K562 (cell line): ENCODE data around the gene S100A10. TPM values are rescaled to one million over a fixed set of nuclear protein-coding genes. Genes with fewer than 3 reads are reported as not detected.

Experiments
- BDP1 ChIP-seq: IDR thresholded peaks from 3 replicates; pipeline ENCODE4 v1.6.1; 2011; ENCODE audit not compliant: insufficient read length, insufficient read depth
- CEBPB ChIP-seq: fragments of 450-650 bp; IDR thresholded peaks from 2 replicates; pipeline ENCODE4 v1.6.1; 2016; ENCODE audit warnings: missing genetic modification characterization, missing compliant biosample characterization
- DIDO1 ChIP-seq: fragments of 450-650 bp; IDR thresholded peaks from 2 replicates; pipeline ENCODE4 v1.6.1; 2016; ENCODE audit warnings: low read depth, missing biosample characterization, missing genetic modification characterization
- E2F3 ChIP-seq: fragments of 250-450 bp; sonication (Bioruptor Pico); IDR thresholded peaks from 2 replicates; pipeline ENCODE4 v1.4.0; 2020; ENCODE audit warnings: mild to moderate bottlenecking
- MAFK ChIP-seq: IDR thresholded peaks from 2 replicates; pipeline ENCODE4 v1.6.1; 2011; ENCODE audit warnings: low read length, improper control_type of control experiment
- NCOA1 ChIP-seq: fragments of 450-650 bp; IDR thresholded peaks from 2 replicates; pipeline ENCODE4 v1.6.1; 2016; ENCODE audit warnings: low read depth
- NFATC3 ChIP-seq: fragments of 450-650 bp; IDR thresholded peaks from 2 replicates; pipeline ENCODE4 v1.6.1; 2017; ENCODE audit warnings: mild to moderate bottlenecking
- RBM25 ChIP-seq: fragments of 200-400 bp; formaldehyde crosslinking; IDR thresholded peaks from 2 replicates; pipeline ENCODE4 v1.6.1; 2018; ENCODE audit warnings: low read length, low read depth, moderate library complexity; ENCODE audit not compliant: severe bottlenecking
- TBL1XR1 ChIP-seq, 2 experiments: IDR thresholded peaks; 2 replicates each; pipeline ENCODE4 v1.6.1; 2012; ENCODE audit warnings: improper control_type of control experiment in 2 of 2, low read length in 2 of 2, mild to moderate bottlenecking in 1 of 2
- YY1 ChIP-seq, 3 experiments: IDR thresholded peaks; 2 replicates each; pipeline ENCODE4 v1.6.1; 2011; ENCODE audit warnings: low read length in 2 of 3, mild to moderate bottlenecking in 2 of 3, moderate library complexity in 2 of 3, borderline replicate concordance in 1 of 3, control low read depth in 1 of 3, low read depth in 1 of 3; ENCODE audit not compliant: insufficient read depth in 3 of 3, insufficient replicate concordance in 2 of 3, control insufficient read depth in 1 of 3, insufficient read length in 1 of 3; ENCODE audit errors: extremely low read depth in 1 of 3
- ZFPM2 ChIP-seq: fragments of 250-450 bp; sonication (Bioruptor Pico); IDR thresholded peaks from 2 replicates; pipeline ENCODE4 v1.5.1; 2022; ENCODE audit warnings: mild to moderate bottlenecking
- ZSCAN29 ChIP-seq: fragments of 450-650 bp; IDR thresholded peaks from 2 replicates; pipeline ENCODE4 v1.6.1; 2017
- polyA plus RNA-seq, 8 experiments: library from polyadenylated mRNA; depleted of rRNA in 4 of 8; stranded (reverse) in 5 of 8; unstranded in 3 of 8; fragments of >200 nt; fragmentation: Nextera tagmentation in 2 of 8; fragmentation: Illumina TruSeq in 1 of 8; extraction: Ambion mirVana in 2 of 8; extraction: Trizol in 1 of 8; gene quantifications; 2 replicates each; pipeline versions ENCODE4 v1.2.1 to v1.2.3, GENCODE V29; 2011 to 2014; ENCODE audit warnings: inconsistent platforms in 1 of 8, missing spikeins in 1 of 8
- total RNA-seq, 7 experiments: library from RNA; depleted of rRNA in 6 of 7; stranded (reverse); fragments of >200 nt in 6 of 7; fragmentation: Illumina TruSeq in 2 of 7; extraction: Trizol in 2 of 7; gene quantifications; 2 replicates each; pipeline versions ENCODE4 v1.2.1 to v1.2.3, GENCODE V29; 2011 to 2021; ENCODE audit warnings: low replicate concordance in 1 of 7
- TF ChIP-seq, protein P1 (sequence below): fragments of 250-450 bp; sonication (Bioruptor Pico); IDR thresholded peaks from 2 replicates; pipeline ENCODE4 v1.4.0; 2020
- TF ChIP-seq, protein P2 (sequence below): IDR thresholded peaks from 2 replicates; pipeline ENCODE4 v1.6.1; 2014; ENCODE audit warnings: antibody characterized with exemption

The S100A10 gene
- total and polyA plus RNA-seq, 9 of the 15 experiments (the other 6 are each of a cell fraction or from before 2014, with no cell fraction given), result 0.32 to 1.6 (median 0.50) TPM; not detected in 3

DNA sequence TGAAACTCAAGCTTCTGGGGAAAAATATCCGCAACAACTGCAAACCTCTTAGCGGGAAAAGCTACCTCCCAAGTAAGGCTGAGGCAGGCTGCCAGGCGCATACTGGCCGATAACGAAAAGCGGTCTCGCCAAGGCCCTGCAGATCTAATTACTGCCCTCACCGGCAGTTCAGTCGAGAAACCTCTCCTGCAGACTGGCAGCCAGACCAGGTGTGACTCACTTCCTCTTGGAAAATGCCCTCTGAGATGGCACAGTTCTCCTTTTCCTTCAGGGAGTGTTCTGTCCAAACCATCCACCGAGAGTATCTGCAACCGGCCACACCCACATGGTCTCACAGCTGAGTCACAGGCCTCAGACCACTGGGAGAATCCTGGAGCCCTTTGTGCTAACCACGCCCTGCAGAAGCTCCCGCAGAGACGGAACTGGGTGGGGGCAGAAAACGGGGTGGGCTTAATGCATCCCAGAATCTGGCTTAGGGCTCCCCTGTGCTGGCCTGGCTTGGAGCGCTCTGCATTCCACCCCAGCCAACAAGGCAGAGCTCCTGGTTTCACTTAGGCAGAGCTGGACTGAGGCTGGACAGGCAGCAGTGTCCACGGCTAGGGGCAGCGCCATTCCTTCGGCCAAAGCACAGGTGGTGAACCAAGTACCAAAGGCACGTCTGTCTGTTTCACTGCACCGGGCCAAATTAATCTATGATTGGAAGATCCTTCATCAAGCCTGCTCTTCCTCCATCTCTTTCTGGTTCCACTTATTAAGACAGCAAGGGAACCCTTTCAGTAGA is 1.2 kb downstream of the S100A10 start (continued):
- TF ChIP-seq YY1 (IDR thresholded peaks at IDR 0.05; ENCODE audit: borderline replicate concordance in 1 of 3, control insufficient read depth in 1 of 3, extremely low read depth in 1 of 3, insufficient read depth in 3 of 3, insufficient read length in 1 of 3, insufficient replicate concordance in 2 of 3, low read depth in 1 of 3, low read length in 2 of 3), result no peak
- TF ChIP-seq CEBPB (tag), result no peak
- TF ChIP-seq E2F3 (CRISPR knock-in tag), result no peak
- TF ChIP-seq NFATC3, result no peak
- TF ChIP-seq BDP1, result no peak
- TF ChIP-seq, protein P1, sequence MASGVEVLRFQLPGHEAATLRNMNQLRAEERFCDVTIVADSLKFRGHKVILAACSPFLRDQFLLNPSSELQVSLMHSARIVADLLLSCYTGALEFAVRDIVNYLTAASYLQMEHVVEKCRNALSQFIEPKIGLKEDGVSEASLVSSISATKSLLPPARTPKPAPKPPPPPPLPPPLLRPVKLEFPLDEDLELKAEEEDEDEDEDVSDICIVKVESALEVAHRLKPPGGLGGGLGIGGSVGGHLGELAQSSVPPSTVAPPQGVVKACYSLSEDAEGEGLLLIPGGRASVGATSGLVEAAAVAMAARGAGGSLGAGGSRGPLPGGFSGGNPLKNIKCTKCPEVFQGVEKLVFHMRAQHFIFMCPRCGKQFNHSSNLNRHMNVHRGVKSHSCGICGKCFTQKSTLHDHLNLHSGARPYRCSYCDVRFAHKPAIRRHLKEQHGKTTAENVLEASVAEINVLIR (CRISPR knock-in tag), result no peak
- TF ChIP-seq TBL1XR1 (IDR thresholded peaks at IDR 0.05; ENCODE audit: low read length in 2 of 2), result no peak
- TF ChIP-seq, protein P2, sequence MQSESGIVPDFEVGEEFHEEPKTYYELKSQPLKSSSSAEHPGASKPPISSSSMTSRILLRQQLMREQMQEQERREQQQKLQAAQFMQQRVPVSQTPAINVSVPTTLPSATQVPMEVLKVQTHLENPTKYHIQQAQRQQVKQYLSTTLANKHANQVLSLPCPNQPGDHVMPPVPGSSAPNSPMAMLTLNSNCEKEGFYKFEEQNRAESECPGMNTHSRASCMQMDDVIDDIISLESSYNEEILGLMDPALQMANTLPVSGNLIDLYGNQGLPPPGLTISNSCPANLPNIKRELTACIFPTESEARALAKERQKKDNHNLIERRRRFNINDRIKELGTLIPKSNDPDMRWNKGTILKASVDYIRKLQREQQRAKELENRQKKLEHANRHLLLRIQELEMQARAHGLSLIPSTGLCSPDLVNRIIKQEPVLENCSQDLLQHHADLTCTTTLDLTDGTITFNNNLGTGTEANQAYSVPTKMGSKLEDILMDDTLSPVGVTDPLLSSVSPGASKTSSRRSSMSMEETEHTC, result no peak
- no peak for TF ChIP-seq ZSCAN29
- TF ChIP-seq NCOA1, result no peak
- no peak for TF ChIP-seq DIDO1 (tag)
- no peak for TF ChIP-seq ZFPM2 (CRISPR knock-in tag)
- TF ChIP-seq RBM25, result no peak
- TF ChIP-seq MAFK, result no peak
